ENCODE data around the gene FOXP1. TPM values are rescaled to one million over a fixed set of nuclear protein-coding genes. Genes with fewer than 3 reads are reported as not detected.
A peak's percentile ranks its signal among the peaks of the same experiment; 100 is the strongest.

Gene FOXP1
- total and polyA plus RNA-seq, 2 donors (not counting 1 experiment from before 2014, with no cell fraction given) = 70.3 to 101 TPM

- Histone ChIP-seq H3K79me2 (ENCODE audit: control insufficient read depth, insufficient read depth, low read length) (peaks cover 29% of the 10 kb centered on the region), H3K4me2 (ENCODE audit: extremely low read depth, insufficient read depth, low read length) (no peak overlapping the region), H3K9me3 (ENCODE audit: control insufficient read depth, insufficient read depth, low read depth, low read length) (no peaks in the 10 kb centered on the region), H3K36me3 (ENCODE audit: control insufficient read depth, insufficient read depth, low read length) (no peaks in the 10 kb centered on the region), H4K20me1 (ENCODE audit: control insufficient read depth, extremely low read depth, insufficient read depth, low read length) (no peaks in the 10 kb centered on the region), H3K27me3 (ENCODE audit: control insufficient read depth, insufficient read depth, low read length) (no peaks in the 10 kb centered on the region), H3K4me1 (ENCODE audit: control insufficient read depth, extremely low read depth, insufficient read depth, low read length) (peaks cover 9% of the 10 kb centered on the region), H3K27ac (ENCODE audit: insufficient read depth, low read length) (no peak overlapping the region), H3K9ac (ENCODE audit: insufficient read depth, low read length) (no peak overlapping the region), H3K4me3 (replicated peaks in 1 of 4; ENCODE audit: control extremely low read depth in 1 of 4, insufficient read depth in 1 of 4, low read depth in 3 of 4, low read length in 4 of 4) (no peak overlapping the region), H2AFZ (ENCODE audit: low read length) (no peak overlapping the region)
- peak in 1 of 2 donors; percentile 67 for DNase-seq (ENCODE audit: low read depth in 2 of 2)
- no peak for TF ChIP-seq CTCF (conservative IDR thresholded peaks at IDR 0.05 in 1 of 2, IDR thresholded peaks at IDR 0.05 in 1 of 2; ENCODE audit: low read depth in 1 of 2, low read length in 2 of 2)
- no peak for TF ChIP-seq EZH2 (IDR thresholded peaks at IDR 0.05; ENCODE audit: low read length, missing control alignments)
Observed at GRCh38 chr3:71072287-71072686, 511.2 kb downstream of the FOXP1 start.

- Histone ChIP-seq H3K4me3 (replicated peaks in 1 of 4; ENCODE audit: control extremely low read depth in 1 of 4, insufficient read depth in 1 of 4, low read depth in 3 of 4, low read length in 4 of 4) (no peak overlapping the region), H3K79me2 (ENCODE audit: control insufficient read depth, insufficient read depth, low read length) (peaks cover 42% of the 10 kb centered on the region), H4K20me1 (ENCODE audit: control insufficient read depth, extremely low read depth, insufficient read depth, low read length) (no peaks in the 10 kb centered on the region), H3K9ac (ENCODE audit: insufficient read depth, low read length) (no peak overlapping the region), H3K9me3 (ENCODE audit: control insufficient read depth, insufficient read depth, low read depth, low read length) (no peaks in the 10 kb centered on the region), H2AFZ (ENCODE audit: low read length) (no peak overlapping the region), H3K4me1 (ENCODE audit: control insufficient read depth, extremely low read depth, insufficient read depth, low read length) (peaks cover 17% of the 10 kb centered on the region), H3K4me2 (ENCODE audit: extremely low read depth, insufficient read depth, low read length) (peak overlapping the region; percentile 2), H3K27me3 (ENCODE audit: control insufficient read depth, insufficient read depth, low read length) (no peaks in the 10 kb centered on the region), H3K27ac (ENCODE audit: insufficient read depth, low read length) (peak overlapping the region; percentile 32), H3K36me3 (ENCODE audit: control insufficient read depth, insufficient read depth, low read length) (no peaks in the 10 kb centered on the region)
- TF ChIP-seq CTCF (conservative IDR thresholded peaks at IDR 0.05 in 1 of 2, IDR thresholded peaks at IDR 0.05 in 1 of 2; ENCODE audit: low read depth in 1 of 2, low read length in 2 of 2) = no peak
- TF ChIP-seq EZH2 (IDR thresholded peaks at IDR 0.05; ENCODE audit: low read length, missing control alignments) = no peak
- DNase-seq (ENCODE audit: low read depth in 2 of 2) = no peak
Observed at GRCh38 chr3:71070497-71071463, 512.7 kb downstream of the FOXP1 start.

GRCh38 chr3:71069797-71070196, 513.7 kb downstream of the FOXP1 start:
- peak in 1 of 2 donors; percentile 79 for DNase-seq (ENCODE audit: low read depth in 2 of 2)
- no peak overlapping the region for H2AFZ ChIP-seq (ENCODE audit: low read length)

More at GRCh38 chr3:71069797-71070196, 513.7 kb downstream of the FOXP1 start:
- Histone ChIP-seq H3K4me3 (replicated peaks in 1 of 4; ENCODE audit: control extremely low read depth in 1 of 4, insufficient read depth in 1 of 4, low read depth in 3 of 4, low read length in 4 of 4) (no peak overlapping the region), H3K9me3 (ENCODE audit: control insufficient read depth, insufficient read depth, low read depth, low read length) (no peaks in the 10 kb centered on the region), H3K79me2 (ENCODE audit: control insufficient read depth, insufficient read depth, low read length) (peaks cover 47% of the 10 kb centered on the region), H3K27ac (ENCODE audit: insufficient read depth, low read length) (no peak overlapping the region), H3K36me3 (ENCODE audit: control insufficient read depth, insufficient read depth, low read length) (no peaks in the 10 kb centered on the region), H3K9ac (ENCODE audit: insufficient read depth, low read length) (no peak overlapping the region), H3K4me1 (ENCODE audit: control insufficient read depth, extremely low read depth, insufficient read depth, low read length) (peaks cover 16% of the 10 kb centered on the region), H3K4me2 (ENCODE audit: extremely low read depth, insufficient read depth, low read length) (no peak overlapping the region), H3K27me3 (ENCODE audit: control insufficient read depth, insufficient read depth, low read length) (no peaks in the 10 kb centered on the region), H4K20me1 (ENCODE audit: control insufficient read depth, extremely low read depth, insufficient read depth, low read length) (no peaks in the 10 kb centered on the region)
- no peak for TF ChIP-seq EZH2 (IDR thresholded peaks at IDR 0.05; ENCODE audit: low read length, missing control alignments)
- TF ChIP-seq CTCF (conservative IDR thresholded peaks at IDR 0.05 in 1 of 2, IDR thresholded peaks at IDR 0.05 in 1 of 2; ENCODE audit: low read depth in 1 of 2, low read length in 2 of 2) = peak; percentile 30 to 61

Data from fibroblast of lung (primary cell).